GM18868 (cell line): ENCODE data around the gene ITGAE.
A peak's percentile ranks its signal among the peaks of the same experiment; 100 is the strongest.
"Not testable (repeated sequence)": the region's sequence is repeated elsewhere in the genome, so short reads cannot be mapped to it uniquely, and the experiment has no call there.

Experiments
- ATAC-seq: cut with Tn5 transposase; IDR thresholded peaks from one replicate; pipeline ENCODE4 v1.9.1; 2021; ENCODE audit warnings: mild to moderate bottlenecking, moderate library complexity; ENCODE audit not compliant: unreplicated experiment

Gene ITGAE

DNA sequence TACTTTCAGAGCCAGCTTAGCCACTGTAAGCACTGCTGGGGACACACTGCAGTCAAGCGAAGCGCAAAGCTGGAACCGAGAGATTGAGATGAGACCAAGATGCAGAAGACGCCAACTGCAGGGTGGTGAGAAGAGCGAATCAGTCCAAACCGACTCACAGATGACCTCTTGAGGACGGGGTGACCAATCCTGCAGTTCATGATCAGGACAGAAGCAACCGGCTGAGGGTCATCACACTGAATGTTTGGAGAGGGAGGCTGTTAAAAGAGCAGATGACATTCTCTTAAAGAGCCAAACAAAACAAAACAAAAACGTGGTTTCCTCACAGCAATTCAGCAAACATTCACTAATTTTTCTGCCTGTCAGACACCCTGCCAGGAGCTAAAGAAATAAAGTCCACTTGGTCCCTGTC, 68.8 kb downstream of the ITGAE start:
- ATAC-seq: no peak

DNA sequence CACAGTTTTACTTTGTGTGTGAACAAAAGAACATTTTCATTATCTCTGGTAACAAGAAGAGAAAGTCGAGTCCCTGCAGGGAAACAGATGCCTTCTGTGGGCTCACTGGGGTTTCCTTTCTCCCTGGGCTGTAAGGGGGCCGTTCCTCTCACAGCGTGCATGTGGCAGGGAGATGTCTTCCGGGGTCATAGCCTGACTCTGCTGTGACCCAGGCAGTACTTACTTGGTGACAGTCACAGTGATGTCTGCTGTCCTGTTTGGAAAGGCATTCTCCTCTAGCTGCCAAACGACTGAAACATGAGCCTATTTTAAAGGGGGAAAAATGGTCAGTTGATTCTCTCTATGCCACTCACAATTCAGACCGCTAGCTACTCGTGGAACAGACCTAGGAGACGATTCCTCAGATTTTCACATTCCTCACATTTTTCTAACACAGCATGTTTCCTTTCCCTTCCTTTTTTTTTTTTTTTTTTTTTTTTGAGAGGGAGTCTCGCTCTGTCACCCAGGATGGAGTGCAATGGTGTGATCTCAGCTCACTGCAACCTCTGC, 70.0 kb downstream of the ITGAE start:
- no peak for ATAC-seq

DNA sequence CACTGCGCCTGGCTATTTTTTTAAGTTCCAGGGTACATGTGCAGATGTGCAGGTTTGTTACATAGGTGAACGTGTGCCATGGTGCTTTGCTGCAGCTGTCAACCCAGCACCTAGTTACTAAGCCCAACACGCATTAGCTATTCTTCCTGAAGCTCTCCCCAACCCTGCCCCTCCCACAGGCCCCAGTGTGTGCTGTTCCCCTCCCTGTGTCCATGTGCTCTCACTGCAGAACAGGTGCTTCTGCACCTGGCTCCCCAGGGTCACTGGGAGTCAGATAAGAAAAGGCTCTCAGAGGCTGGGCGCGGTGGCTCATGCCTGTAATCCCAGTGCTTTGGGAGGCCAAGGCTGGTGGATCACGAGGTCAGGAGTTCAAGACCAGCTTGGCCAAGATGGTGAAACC, 71.1 kb downstream of the ITGAE start:
- ATAC-seq: no peak

DNA sequence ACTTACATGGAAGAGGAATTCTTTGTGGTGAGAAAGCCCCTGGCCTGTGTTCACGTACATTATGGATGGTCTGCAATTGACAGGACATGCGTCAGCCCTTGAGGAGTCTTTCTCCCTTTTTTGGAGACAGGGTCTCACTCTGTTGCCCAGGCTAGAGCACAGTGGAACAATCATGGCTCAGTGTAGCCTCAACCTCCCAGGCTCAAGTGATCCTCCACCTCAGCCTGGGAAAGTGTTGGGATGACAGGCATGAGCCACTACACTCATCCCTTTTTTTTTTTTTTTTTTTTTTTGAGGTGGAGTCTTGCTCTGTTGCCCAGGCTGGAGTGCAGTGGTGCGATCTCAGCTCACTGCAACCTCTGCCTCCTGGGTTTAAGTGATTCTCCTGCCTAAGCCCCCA, 72.9 kb downstream of the ITGAE start:
- ATAC-seq: not testable (repeated sequence)

DNA sequence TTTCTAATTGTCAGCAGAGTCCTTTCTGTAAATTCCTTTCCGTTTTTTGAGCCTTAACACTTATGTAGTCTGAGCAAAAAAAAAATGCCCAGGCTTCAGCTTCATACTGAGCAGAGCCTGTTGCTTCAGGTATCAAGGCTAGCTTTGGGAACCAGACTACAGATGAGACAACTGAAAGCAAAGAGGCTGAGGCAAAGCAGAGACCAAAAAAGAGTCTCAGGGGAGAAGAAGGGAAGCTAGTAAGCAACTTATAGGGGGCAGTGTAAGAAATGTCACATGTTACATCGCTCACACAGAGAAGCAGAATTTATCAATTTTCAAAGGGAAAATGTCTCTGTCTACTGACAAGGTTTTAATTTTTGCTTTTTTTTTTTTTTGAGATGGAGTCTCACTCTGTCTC, 73.9 kb downstream of the ITGAE start:
- no peak for ATAC-seq

DNA sequence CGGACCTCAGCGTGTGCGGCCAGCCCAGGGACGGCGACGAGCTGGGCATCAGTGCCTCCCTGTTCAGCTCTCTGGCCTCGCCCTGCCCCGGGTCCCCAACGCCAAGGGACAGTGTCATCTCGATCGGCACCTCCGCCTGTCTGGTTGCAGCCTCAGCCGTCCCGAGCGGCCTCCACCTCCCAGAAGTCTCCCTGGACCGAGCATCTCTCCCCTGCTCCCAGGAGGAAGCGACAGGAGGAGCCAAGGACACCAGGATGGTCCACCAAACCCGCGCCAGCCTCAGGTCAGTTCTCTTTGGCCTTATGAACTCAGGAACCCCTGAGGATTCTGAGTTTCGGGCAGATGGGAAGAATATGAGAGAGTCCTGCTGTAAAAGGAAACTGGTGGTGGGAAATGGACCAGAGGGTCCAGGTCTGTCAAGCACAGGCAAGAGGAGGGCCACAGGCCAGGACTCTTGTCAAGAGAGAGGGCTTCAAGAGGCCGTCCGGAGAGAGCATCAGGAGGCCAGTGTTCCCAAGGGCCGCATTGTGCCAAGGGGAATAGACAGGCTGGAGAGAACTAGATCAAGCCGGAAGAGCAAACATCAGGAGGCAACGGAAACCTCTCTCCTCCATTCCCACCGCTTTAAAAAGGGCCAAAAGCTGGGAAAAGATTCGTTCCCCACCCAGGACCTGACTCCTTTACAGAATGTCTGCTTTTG, 76.5 kb downstream of the ITGAE start:
- ATAC-seq: no peak

DNA sequence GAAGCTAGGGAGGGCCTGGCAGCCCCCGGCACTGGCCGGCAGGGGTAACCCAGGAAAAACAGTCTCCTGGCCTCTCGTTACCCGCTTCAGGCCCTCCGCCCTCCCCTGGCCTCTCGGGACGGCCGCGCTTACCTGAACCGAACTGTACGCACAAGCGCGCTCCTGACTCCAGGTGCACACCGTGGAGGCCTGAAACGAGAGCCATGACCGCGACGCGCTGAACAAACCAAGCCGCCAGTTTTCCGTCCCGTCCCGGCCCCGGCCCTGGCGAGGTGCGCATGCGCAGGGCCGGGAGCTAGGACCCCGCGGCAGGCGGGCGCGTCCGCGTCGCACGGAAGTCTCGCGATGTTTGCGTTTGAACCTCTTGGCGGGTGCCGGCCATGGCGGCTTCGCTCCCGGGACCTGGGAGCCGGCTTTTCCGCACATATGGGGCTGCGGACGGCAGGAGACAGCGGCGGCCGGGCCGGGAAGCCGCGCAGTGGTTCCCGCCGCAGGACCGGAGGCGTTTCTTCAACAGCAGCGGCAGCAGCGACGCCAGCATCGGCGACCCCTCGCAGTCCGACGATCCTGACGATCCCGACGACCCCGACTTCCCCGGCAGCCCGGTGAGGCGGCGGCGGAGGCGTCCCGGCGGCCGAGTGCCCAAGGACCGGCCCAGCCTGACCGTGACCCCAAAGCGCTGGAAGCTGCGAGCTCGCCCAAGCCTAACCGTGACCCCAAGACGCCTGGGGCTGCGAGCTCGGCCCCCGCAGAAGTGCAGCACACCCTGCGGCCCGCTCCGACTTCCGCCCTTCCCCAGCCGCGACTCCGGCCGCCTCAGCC, 77.2 kb downstream of the ITGAE start, which contains the start of gene HASPIN:
HASPIN (plus strand) TSS at position 348 of the 822 bp plus-strand sequence; CDS start at position 381, 33 bp downstream.
- ATAC-seq: peak; percentile 79

DNA sequence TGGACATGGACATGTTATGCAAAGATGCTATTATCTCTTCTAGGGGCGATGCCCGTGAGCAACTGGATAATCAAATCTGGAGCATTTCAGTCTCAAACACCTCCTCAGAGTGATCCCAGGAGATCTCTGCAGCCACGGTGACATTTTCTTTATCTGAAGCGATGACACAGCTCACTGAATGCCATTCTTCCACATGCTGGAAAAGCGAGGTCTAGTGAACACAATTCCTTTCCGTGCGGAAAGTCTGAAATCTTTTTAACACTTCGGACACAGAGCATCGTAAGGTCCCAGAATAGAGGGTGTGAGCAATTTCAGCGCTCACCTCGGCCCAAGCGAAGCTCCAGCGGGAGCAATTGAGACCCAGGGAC, 77.8 kb downstream of the ITGAE start:
- ATAC-seq: no peak

DNA sequence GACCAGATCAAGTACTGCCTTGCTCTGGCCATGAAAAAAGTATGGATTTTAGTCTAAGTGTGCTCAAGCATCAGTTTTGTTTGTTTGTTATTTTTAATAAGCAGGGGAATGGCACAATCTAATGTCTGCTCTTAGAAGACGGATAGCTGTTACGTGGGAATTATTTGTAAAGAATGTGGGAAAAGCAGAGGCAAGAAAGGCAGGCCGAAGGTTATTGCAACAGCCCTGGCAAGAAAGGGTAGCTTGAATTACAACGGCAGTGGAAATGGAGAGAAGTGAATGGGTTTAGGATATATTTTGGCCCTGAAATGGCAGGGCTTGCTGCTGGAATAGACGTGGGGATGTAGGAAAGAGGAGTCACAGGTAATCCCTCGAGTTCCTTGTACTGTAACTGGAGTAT, 78.3 kb downstream of the ITGAE start:
- ATAC-seq: no peak

DNA sequence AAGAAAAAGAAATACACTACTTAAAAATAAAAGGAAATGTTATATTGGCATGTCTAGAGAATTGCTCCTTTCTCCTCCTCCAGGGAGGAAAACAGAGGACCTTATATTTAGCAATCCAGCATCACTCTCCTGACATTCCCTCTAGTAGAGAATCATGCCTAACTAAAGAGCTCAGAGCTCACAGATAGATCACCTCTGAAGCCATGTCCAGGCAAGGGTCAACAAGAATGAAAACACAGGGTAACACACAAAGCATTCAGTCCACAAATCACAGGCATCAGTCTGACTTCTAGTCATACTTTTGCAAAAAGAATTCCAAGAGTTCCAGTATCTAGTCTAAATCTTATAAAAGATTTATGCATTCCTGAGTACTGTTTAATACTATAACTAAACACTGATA, 81.7 kb downstream of the ITGAE start:
- ATAC-seq: no peak

DNA sequence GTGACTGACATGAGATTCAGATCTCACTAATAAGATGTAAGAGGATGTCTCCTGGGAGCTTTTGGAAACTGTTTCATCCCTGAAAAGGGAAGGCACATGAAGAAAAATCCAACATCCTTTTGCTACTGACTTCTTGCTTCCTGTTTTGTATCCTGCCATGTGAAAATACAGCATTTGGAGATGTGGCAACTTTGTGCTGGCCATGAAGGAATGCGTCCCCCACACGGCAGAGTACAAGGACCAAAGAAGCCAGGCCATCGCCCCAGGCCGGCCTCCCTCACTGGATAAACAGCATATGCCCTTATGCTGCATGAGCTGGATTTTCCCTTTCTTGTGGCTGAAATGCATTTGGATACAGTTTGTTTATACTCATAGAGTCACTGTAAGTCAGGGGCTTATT, 82.8 kb downstream of the ITGAE start:
- no peak for ATAC-seq

DNA sequence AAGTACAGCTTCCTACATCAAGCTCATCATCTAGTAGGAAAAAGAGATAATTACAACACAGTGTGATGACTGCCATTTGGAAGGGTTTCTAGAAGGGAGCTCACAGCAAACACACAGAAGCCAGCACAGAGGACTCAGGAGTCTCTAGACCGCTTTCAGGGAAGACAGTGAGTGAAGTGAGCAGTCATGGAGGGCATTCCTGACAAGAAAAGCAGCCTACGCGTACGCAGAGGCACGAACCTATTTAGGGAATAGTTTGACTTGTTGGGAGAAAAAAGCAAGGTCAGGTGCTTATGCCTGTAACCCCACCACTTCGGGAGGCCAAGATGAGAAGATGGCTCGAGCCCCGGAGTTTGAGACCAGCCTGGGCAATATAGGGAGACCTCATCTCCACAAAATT, 85.7 kb downstream of the ITGAE start:
- no peak for ATAC-seq

DNA sequence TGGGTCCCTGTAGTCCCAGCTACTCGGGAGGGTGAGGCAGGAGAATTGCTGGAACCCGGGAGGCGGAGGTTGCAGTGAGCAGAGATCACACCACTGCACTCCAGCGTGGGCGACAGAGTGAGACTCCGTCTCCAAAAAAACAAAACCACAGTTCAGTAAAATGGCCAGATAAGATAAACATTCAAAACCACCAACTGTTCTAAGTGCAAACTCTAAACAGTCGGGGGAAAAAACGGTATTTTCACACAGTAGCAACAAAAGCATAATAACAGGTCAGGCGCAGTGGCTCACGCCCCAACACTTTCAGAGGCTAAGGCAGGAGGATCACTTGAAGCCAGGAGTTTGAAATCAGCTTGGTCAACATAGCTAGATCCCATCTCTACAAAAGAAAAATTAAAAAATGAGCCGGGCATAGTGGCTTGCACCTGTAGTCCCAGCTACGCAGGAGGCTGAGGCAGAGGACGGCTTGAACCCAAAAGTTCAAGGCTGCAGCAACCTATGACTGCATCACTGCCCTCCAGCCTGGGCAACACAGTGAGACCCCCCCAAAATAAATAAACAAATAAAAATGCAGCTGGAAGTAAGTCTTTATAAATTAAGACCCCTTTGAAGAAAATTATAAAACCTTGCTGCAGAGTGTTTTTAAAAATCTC, 88.1 kb downstream of the ITGAE start:
- no peak for ATAC-seq

DNA sequence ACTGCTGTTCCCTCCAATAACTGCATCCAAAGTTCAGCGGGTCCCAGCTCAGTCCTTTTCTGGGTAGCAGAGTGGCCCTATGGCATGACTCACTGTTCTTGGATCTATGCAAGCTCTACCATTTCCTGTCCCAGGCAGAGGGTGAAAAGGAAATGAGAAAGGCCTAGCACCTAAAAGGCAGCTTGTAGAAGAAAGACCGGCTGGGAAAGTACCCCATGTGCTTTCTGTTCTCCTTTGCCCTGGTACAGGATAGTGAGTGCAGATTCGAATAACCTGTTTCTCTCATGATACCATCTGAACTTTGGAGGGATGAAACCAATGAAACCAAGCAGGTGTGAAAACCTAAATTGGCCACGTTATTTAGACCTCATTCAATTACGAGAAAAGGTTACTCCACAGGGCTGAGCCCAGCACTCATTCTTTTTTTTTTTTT, 90.0 kb downstream of the ITGAE start:
- ATAC-seq: peak; percentile 92

DNA sequence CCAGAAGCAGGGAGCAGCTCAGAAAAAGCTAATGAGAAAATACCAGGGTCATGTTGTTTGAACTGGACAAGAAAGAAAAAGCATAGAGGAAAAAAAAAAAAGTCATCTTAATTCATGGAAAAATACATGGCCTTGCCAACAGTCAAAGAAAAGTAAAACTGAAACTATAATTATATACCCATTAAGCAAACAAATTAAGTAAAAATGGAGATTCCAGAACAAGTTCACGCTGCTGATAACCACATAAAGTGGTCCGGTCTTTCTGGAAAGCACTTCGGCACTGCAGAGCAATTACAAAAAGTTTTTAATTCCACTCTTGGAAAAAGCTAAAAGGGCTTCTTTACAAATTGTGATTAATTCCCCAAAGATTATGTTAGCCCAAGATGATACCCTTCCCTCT, 92.6 kb downstream of the ITGAE start:
- ATAC-seq: no peak

DNA sequence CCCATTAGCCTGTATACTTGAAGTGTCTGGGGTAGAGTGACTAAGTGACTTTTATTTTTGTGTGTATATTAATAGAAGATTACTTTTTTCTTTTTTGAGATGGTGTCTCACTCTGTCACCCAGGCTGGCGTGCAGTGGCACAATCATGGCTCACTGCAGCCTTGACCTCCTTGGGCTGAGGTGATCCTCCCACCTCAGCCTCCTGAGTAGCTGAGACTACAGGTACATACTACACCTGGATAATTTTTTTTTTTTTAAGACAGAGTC, 95.3 kb downstream of the ITGAE start:
- not testable (repeated sequence) for ATAC-seq

DNA sequence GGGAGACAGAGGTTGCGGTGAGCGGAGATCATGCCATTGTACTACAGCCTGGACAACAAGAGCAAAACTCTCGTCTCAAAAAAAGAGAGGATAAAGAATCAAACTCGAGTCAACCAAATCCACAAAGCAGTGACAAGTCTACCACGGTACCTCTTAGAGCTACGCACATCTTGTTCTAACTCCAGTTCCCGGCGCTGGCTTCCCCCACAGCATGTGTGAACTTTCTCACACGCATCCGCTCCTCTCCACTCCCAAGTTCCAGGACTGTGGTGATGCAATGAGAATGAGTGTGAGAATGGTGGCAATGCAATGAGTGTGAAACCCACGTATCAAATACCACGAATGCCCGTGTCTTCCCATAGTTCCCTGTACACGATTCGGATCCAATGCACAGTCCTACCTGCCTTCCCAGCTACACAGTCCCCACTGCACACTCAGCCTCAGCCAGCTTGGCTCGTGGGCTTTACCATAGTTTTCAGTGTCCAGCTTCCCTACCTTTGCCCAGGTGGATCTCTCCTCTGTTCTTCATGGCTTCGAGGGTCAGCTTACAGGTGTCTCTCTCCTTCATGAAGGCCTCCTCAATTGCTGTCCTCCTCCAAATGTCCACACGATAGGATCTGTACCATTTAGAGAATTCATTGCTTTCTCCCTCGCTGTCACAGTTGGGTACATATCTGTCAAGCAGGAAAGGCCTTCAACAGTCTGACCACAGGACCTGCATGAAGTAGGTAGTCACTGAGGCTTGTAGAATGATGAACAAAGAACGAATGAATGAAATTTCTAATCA, 95.9 kb downstream of the ITGAE start:
- no peak for ATAC-seq

DNA sequence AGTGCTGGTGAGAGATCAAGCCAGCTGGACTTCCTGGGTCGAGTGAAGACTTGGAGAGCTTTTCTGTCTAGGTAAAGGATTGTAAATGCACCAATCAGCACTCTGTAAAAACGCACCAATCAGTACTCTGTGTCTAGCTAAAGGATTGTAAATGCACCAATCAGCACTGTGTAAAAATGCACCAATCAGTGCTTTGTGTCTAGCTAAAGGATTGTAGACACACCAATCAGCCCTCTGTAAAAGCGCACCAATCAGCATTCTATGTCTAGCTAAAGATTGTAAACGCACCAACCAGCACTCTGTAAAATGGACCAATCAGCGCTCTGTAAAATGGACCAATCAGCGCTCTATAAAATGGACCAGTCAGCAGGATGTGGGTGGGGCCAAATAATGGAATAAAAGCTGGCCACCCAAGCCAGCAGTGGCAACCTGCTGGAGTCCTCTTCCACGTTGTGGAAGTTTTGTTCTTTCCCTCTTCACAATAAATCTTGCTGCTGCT, 98.9 kb downstream of the ITGAE start:
- ATAC-seq: not testable (repeated sequence)

DNA sequence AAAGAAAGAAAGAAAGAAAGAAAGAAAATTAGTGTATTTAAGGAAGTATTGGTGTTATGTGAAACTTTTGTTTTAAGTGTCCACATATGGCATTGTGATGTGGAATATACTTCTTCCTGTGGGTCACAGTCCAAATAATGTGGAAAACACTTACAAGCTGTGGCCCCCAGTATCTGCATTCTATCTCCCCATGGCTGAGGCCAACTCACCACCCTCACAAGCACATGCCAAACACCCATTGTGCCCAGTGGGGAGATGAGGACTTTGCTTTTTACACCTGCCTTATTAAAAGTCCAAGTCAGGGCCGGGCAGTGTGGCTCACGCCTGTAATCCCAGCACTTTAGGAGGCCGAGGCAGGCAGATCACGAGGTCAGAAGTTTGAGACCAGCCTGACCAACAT, 101.0 kb downstream of the ITGAE start:
- ATAC-seq: no peak

DNA sequence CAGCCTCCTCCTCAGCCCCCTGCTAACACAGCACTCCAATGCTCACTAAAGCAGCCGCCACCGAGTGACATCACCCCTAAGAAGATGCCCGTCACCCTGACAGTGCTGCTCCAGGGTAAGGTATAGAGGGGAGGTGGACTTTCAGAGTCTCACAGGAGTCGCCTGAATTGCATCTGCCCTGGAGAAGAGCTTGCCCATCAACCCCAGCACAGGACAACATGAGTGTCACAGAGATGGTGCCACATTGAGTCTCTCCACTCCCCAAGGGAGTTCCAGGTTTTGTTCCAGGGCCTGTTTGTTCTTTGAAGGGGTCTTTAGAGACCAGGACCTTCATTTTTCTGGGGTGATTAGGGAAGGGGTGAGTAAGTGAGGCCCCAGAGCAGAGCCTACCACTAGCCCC, 102.8 kb downstream of the ITGAE start:
- ATAC-seq: no peak

DNA sequence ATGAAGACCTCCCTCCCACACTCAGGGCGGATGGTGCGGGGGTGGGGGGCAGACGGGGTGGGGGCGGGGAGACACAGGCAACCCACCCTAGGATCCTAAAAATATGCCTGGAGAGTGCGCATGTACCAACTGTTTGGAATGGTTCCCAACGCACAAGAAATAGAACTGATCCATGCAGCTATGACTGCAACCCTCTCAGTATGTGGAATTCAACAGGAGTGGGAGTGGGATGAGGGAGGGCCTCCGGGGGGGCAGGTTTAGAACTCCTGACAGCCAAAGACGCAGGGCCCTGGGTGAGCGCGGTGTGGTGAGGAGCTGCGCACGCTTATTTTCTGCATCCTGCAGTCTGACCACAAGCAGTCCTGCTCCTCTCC, 103.9 kb downstream of the ITGAE start:
- ATAC-seq: no peak
